ENCODE measurements around the gene MAP2. TPM values are rescaled to one million over a fixed set of nuclear protein-coding genes. Genes with fewer than 3 reads are reported as not detected.

Gene MAP2
- total and polyA plus RNA-seq, 2 of the 13 experiments (the other 11 are each of a cell fraction or from before 2014, with no cell fraction given) = 0.08 TPM; not detected in 1

GRCh38 chr2:209601497-209601896 lies 177.7 kb downstream of the MAP2 start:
- POLR2A ChIA-PET = no interaction called here
- no peaks in the 10 kb centered on the region for H3K9me3 ChIP-seq (ENCODE audit: low read length)
- no peaks in the 10 kb centered on the region for H3K36me3 ChIP-seq (replicated peaks in 1 of 2; ENCODE audit: control insufficient read depth in 1 of 2, insufficient read depth in 2 of 2, low read length in 2 of 2)
- H3K27ac ChIP-seq (ENCODE audit: extremely low read length, insufficient read depth, low read length) = no peak overlapping the region
- H3K4me2 ChIP-seq (ENCODE audit: low read depth, low read length) = no peak overlapping the region
- in situ Hi-C loops (cut with HindIII; ENCODE audit: extremely low pct_ligation_motif_present, low pct_unique_long_range_greater_than_20kb) = no loop called here
- DNase-seq (ENCODE audit: low spot score) (no peak), ATAC-seq (no peak), FAIRE-seq (no peak)
- no peaks in the 10 kb centered on the region for H4K20me1 ChIP-seq (ENCODE audit: insufficient read depth, low read length)
- H3K79me2 ChIP-seq (ENCODE audit: insufficient read depth, low read length) = no peaks in the 10 kb centered on the region
- TF ChIP-seq NR2C2 (CRISPR knock-in tag; IDR thresholded peaks at IDR 0.05; ENCODE audit: borderline replicate concordance) (no peak), HNRNPLL (IDR thresholded peaks at IDR 0.05; ENCODE audit: low read depth, low read length, poor library complexity, severe bottlenecking) (no peak), SYNCRIP (IDR thresholded peaks at IDR 0.05; ENCODE audit: insufficient read depth, low read depth, low read length) (no peak), BRF2 (CRISPR knock-in tag; IDR thresholded peaks at IDR 0.05) (no peak)
- no peak overlapping the region for H2AFZ ChIP-seq (ENCODE audit: low read length)
- WGBS (ENCODE audit: low lambda C conversion rate) = 4% methylated on average over 1 of the region's 1 CpG
- BruUV-seq (replicated peaks) = no TSS peak
- CTCF ChIA-PET (ENCODE audit: low intra/inter-chr PET ratio, low total read pairs) = no interaction called here
- intact Hi-C loops (cut with micrococcal nuclease; ENCODE audit: unreplicated experiment) = no loop called here
- no peaks in the 10 kb centered on the region for H3K4me1 ChIP-seq (ENCODE audit: insufficient read depth, low read length)
- no peak overlapping the region for H3K4me3 ChIP-seq (replicated peaks in 1 of 3; ENCODE audit: insufficient read depth in 1 of 3, low read depth in 2 of 3, low read length in 3 of 3)
- H3K27me3 ChIP-seq (ENCODE audit: control insufficient read depth in 1 of 2, insufficient read depth in 2 of 2, low read length in 2 of 2) = no peaks in the 10 kb centered on the region
- no peak overlapping the region for H3K9ac ChIP-seq (ENCODE audit: insufficient read depth, low read depth, low read length)

GRCh38 chr2:209602259-209602658 lies 178.4 kb downstream of the MAP2 start:
- Histone ChIP-seq H2AFZ (ENCODE audit: low read length) (no peak overlapping the region), H3K27ac (ENCODE audit: extremely low read length, insufficient read depth, low read length) (no peak overlapping the region), H3K9ac (ENCODE audit: insufficient read depth, low read depth, low read length) (no peak overlapping the region), H3K4me2 (ENCODE audit: low read depth, low read length) (no peak overlapping the region), H3K27me3 (ENCODE audit: control insufficient read depth in 1 of 2, insufficient read depth in 2 of 2, low read length in 2 of 2) (no peaks in the 10 kb centered on the region), H3K4me1 (ENCODE audit: insufficient read depth, low read length) (no peaks in the 10 kb centered on the region), H3K79me2 (ENCODE audit: insufficient read depth, low read length) (no peaks in the 10 kb centered on the region), H3K36me3 (replicated peaks in 1 of 2; ENCODE audit: control insufficient read depth in 1 of 2, insufficient read depth in 2 of 2, low read length in 2 of 2) (no peaks in the 10 kb centered on the region), H3K9me3 (ENCODE audit: low read length) (no peaks in the 10 kb centered on the region), H3K4me3 (replicated peaks in 1 of 3; ENCODE audit: insufficient read depth in 1 of 3, low read depth in 2 of 3, low read length in 3 of 3) (no peak overlapping the region), H4K20me1 (ENCODE audit: insufficient read depth, low read length) (no peaks in the 10 kb centered on the region)
- POLR2A ChIA-PET = no interaction called here
- DNase-seq (ENCODE audit: low spot score) = no peak
- BruUV-seq (replicated peaks) = no TSS peak
- in situ Hi-C loops (cut with HindIII; ENCODE audit: extremely low pct_ligation_motif_present, low pct_unique_long_range_greater_than_20kb) = no loop called here
- intact Hi-C loops (cut with micrococcal nuclease; ENCODE audit: unreplicated experiment) = no loop called here
- CTCF ChIA-PET (ENCODE audit: low intra/inter-chr PET ratio, low total read pairs) = no interaction called here
- no peak for ATAC-seq
- FAIRE-seq = no peak
- WGBS (ENCODE audit: low lambda C conversion rate) = 0% methylated on average over 1 of the region's 1 CpG
- TF ChIP-seq SAP130 (CRISPR knock-in tag; IDR thresholded peaks at IDR 0.05; ENCODE audit: low read depth) (no peak), MEIS2 (CRISPR knock-in tag; IDR thresholded peaks at IDR 0.05) (no peak), ZNF672 (CRISPR knock-in tag; IDR thresholded peaks at IDR 0.05) (no peak), GTF3A (CRISPR knock-in tag; conservative IDR thresholded peaks at IDR 0.05) (no peak), ZNF564 (CRISPR knock-in tag; IDR thresholded peaks at IDR 0.05) (no peak), RFX3 (CRISPR knock-in tag; IDR thresholded peaks at IDR 0.05) (no peak), ZNF576 (CRISPR knock-in tag; IDR thresholded peaks at IDR 0.05) (no peak), SRY (CRISPR knock-in tag; IDR thresholded peaks at IDR 0.05) (no peak), ZMYM2 (CRISPR knock-in tag; IDR thresholded peaks at IDR 0.05) (no peak), ATF3 (CRISPR knock-in tag; IDR thresholded peaks at IDR 0.05) (no peak), NFE2L1 (CRISPR knock-in tag; IDR thresholded peaks at IDR 0.05; ENCODE audit: borderline replicate concordance) (no peak), ETV5 (CRISPR knock-in tag; IDR thresholded peaks at IDR 0.05; ENCODE audit: borderline replicate concordance) (no peak)

All from HepG2 (cell line).